NT2/D1 (cell line): ENCODE results near the gene VMO1.

Source experiments
- YY1 ChIP-seq: IDR thresholded peaks from 2 replicates; pipeline ENCODE4 v1.6.1; 2011; ENCODE audit not compliant: insufficient read length, insufficient read depth
- ZNF274 ChIP-seq: IDR thresholded peaks from 2 replicates; pipeline ENCODE4 v1.6.1; 2011; ENCODE audit warnings: mild to moderate bottlenecking, low read depth, low read length

GRCh38 chr17:4808378-4808767, 22.2 kb upstream of the VMO1 start:
- TF ChIP-seq YY1 (no peak), ZNF274 (no peak)
